ENCODE measurements around the gene GM2A. TPM values are rescaled to one million over a fixed set of nuclear protein-coding genes. Genes with fewer than 3 reads are reported as not detected.

The GM2A gene
- total and polyA plus RNA-seq, 9 of the 15 experiments (the other 6 are each of a cell fraction or from before 2014, with no cell fraction given), result 5.8 to 36.0 (median 10.0) TPM

DNA sequence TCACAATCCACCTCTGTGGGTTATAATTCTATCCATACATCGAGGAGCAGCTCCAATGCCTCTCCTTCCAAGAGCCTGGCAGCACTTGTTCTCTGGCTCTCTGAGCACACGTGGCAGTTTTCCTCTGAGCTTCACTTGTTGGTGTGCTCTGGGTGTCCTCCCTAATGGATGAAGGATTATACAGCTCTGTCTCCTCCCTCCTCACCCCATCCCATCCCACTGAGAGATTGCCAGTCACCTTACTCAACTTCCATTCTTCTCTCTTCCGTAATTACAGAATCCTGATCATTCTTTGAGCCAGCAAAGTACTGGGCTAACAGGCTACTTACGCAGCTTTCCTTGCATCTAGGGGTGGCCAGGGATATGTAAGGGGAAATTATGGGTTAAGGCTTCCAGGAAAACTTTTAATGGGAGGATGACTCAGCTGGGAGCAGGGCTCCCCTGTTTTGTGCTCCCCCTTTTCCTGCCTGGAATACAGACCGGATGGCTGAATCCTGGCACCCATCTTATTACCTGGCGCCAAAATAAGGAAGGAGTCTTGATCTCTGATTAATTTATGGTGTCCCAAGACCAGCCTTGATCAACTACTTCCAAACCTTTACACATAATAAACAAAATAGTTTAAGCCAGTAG, 22.8 kb upstream of the GM2A start:
- POLR2A ChIA-PET, result interaction anchor here (0.9 kb wide), 1 partner anchor 11 kb away, joined by 3 read pairs; no protein-coding TSS in a partner anchor
- ATAC-seq, result no peak

More for the DNA sequence above, 22.8 kb upstream of the GM2A start:
- H3K27ac ChIP-seq (ENCODE audit: extremely low read depth, low read depth, low read length), result no peak overlapping the region
- H3K4me2 ChIP-seq (ENCODE audit: insufficient read depth, low read length), result no peak overlapping the region
- H3K79me2 ChIP-seq (ENCODE audit: control insufficient read depth, insufficient read depth, low read length), result no peaks in the 10 kb centered on the region
- H3K9ac ChIP-seq (ENCODE audit: insufficient read depth in 1 of 2, low read depth in 2 of 2, low read length in 2 of 2), result no peak overlapping the region
- H3K9me3 ChIP-seq (replicated peaks; ENCODE audit: control insufficient read depth, insufficient read depth, low read depth, low read length), result no peaks in the 10 kb centered on the region
- WGBS (ENCODE audit: insufficient coverage, low coverage, missing lambda C conversion rate), result 13% methylated on average over 6 of the region's 6 CpGs
- intact Hi-C loops (cut with micrococcal nuclease) (no loop called here), in situ Hi-C loops (cut with MboI) (no loop called here)
- FAIRE-seq (no peak), DNase-seq (ENCODE audit: extremely low read depth in 1 of 4, low spot score in 3 of 4) (no peak)
- H3K36me3 ChIP-seq (ENCODE audit: control insufficient read depth, insufficient read depth, low read length), result no peaks in the 10 kb centered on the region
- no TSS peak for BruUV-seq (replicated peaks)
- peaks cover 5 to 20% of the 10 kb centered on the region in 2 experiments for H3K27me3 ChIP-seq (ENCODE audit: control insufficient read depth in 2 of 2, insufficient read depth in 2 of 2, low read length in 2 of 2)
- H2AFZ ChIP-seq (ENCODE audit: low read depth, low read length), result 0 out of 2 replicates have a peak overlapping the region, but pooled peaks have one; percentile 42
- TF ChIP-seq, protein P1, sequence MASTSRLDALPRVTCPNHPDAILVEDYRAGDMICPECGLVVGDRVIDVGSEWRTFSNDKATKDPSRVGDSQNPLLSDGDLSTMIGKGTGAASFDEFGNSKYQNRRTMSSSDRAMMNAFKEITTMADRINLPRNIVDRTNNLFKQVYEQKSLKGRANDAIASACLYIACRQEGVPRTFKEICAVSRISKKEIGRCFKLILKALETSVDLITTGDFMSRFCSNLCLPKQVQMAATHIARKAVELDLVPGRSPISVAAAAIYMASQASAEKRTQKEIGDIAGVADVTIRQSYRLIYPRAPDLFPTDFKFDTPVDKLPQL (IDR thresholded peaks at IDR 0.05; ENCODE audit: extremely low read depth, insufficient read length), result no peak
- no peak for TF ChIP-seq SREBF1 (IDR thresholded peaks at IDR 0.05; ENCODE audit: borderline replicate concordance, low read depth, low read length)
- TF ChIP-seq, protein P2, sequence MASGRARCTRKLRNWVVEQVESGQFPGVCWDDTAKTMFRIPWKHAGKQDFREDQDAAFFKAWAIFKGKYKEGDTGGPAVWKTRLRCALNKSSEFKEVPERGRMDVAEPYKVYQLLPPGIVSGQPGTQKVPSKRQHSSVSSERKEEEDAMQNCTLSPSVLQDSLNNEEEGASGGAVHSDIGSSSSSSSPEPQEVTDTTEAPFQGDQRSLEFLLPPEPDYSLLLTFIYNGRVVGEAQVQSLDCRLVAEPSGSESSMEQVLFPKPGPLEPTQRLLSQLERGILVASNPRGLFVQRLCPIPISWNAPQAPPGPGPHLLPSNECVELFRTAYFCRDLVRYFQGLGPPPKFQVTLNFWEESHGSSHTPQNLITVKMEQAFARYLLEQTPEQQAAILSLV (tag; IDR thresholded peaks at IDR 0.05), result no peak
- no peak for TF ChIP-seq SMAD1 (IDR thresholded peaks at IDR 0.05; ENCODE audit: low read depth, low read length, partially characterized antibody)
- H3K4me1 ChIP-seq (replicated peaks in 1 of 2; ENCODE audit: control insufficient read depth in 2 of 2, insufficient read depth in 2 of 2, low read length in 2 of 2), result no peaks in the 10 kb centered on the region; a peak in 1 of 5 replicates
- H3K9me1 ChIP-seq (ENCODE audit: control insufficient read depth, insufficient read depth, low read length), result no peaks in the 10 kb centered on the region
- H3K4me3 ChIP-seq, result no peak overlapping the region
- CTCF ChIA-PET (ENCODE audit: low intra/inter-chr PET ratio), result no interaction called here
- no peaks in the 10 kb centered on the region for H4K20me1 ChIP-seq (replicated peaks; ENCODE audit: control insufficient read depth, insufficient read depth, low read length)
